ENCODE data around the gene ACVR2B. TPM values are rescaled to one million over a fixed set of nuclear protein-coding genes. Genes with fewer than 3 reads are reported as not detected.
"Not testable (repeated sequence)": the region's sequence is repeated elsewhere in the genome, so short reads cannot be mapped to it uniquely, and the experiment has no call there.

Gene ACVR2B
- 10 to 100 TPM in 2 of 4 donors, 1 to 10 TPM in 2; 3.1 to 13.8 (median 9.4) TPM for total RNA-seq

DNA sequence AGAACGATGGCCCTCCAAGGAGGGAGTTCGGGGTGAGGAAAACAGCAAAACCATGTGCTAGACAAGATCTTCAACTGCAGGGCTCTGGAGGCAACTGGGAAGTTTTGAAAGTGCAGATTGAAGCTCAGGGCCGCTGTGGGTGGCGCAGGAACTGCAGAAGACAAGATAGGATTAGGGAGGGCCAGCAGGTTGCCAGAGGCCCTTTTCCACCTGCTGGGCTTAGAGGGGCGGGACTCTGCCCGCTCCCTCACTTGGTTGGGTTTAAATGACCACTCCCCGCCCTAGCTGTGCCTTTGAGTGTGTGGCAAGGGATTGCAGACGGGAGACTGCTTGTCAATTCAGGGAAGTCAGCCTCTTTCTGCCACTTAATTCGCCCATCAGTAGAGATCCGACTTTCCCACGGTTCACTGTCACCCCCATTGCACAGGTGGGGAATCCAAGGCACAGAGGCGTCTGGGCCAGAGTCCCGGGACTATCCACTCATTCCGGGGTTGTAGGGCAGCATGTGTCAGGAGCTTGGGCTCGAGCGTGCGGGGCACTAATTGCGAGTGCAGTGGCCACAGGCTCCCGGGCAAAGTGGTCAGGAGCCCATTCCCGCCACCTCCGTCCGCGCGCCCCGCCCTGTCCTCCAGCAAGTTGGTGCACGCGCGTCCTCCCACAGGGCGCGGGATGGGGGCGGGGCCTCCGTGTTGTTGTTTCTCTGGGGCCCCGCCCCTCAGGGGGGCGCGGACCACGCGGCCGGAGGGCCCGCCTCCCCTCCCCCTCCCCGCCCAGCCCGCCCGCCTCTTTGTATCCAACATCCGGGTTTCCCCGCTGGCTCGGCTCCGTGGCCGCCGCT lies at the start of gene ACVR2B:
Gene ACVR2B, plus strand, starts transcription at position 816 of the 838 bp plus-strand sequence. CDS start 433 bp downstream, outside the sequence.
- H3K27ac ChIP-seq: peak within 1 kb of the TSS; percentile 87 to 94
- TF ChIP-seq CTCF (IDR thresholded peaks at IDR 0.05) (no peak), POLR2A (IDR thresholded peaks at IDR 0.05) (peak in 1 of 2 donors; percentile 13)
- no peaks in the 10 kb centered on the region for H3K9me3 ChIP-seq
- peak within 1 kb of the TSS; percentile 54 to 98 for H3K4me3 ChIP-seq
- no peaks in the 10 kb centered on the region for H3K27me3 ChIP-seq
- intact Hi-C loops (cut with DNase I; ENCODE audit: low total_unique reads): no loop called here
- DNase-seq: peak; percentile 88 to 92
- H3K4me1 ChIP-seq: peaks cover 0 to 10% of the 10 kb centered on the region in 2 donors
- no peaks in the 10 kb centered on the region for H3K36me3 ChIP-seq

DNA sequence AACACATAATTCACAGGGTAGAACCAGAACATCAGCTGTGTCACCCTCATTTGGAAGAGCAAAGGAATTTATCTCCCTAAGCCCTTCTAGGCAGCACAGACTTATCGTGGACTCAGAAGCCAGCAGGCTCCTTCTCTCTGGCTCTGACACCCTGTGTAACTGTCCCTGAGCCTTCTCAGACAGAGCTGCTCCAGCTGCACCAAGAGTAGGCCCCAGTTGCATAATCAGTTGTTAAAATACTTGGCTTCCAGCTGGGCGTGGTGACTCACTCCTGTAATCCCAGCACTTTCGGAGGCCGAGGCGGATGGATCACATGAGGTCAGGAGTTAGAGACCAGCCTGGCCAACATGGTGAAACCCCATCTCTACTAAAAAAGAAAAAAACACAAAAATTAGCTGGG lies 49.4 kb upstream of the ACVR2B start:
- no peaks in the 10 kb centered on the region for H3K27me3 ChIP-seq
- no peak overlapping the region for H3K4me3 ChIP-seq
- no peak overlapping the region for H3K27ac ChIP-seq
- H3K9me3 ChIP-seq: no peaks in the 10 kb centered on the region
- H3K4me1 ChIP-seq: no peaks in the 10 kb centered on the region
- intact Hi-C loops (cut with DNase I; ENCODE audit: low total_unique reads): no loop called here
- no peak for TF ChIP-seq POLR2A (IDR thresholded peaks at IDR 0.05)
- no peak for TF ChIP-seq CTCF (IDR thresholded peaks at IDR 0.05)
- H3K36me3 ChIP-seq: no peaks in the 10 kb centered on the region
- DNase-seq: peak in 1 of 2 donors; percentile 16

GRCh38 chr3:38411591-38411990 lies 42.1 kb upstream of the ACVR2B start:
- no peaks in the 10 kb centered on the region for H3K4me1 ChIP-seq
- H3K9me3 ChIP-seq: no peaks in the 10 kb centered on the region
- H3K27ac ChIP-seq: no peak overlapping the region
- TF ChIP-seq POLR2A (IDR thresholded peaks at IDR 0.05) (no peak), CTCF (IDR thresholded peaks at IDR 0.05) (no peak)
- H3K27me3 ChIP-seq: no peaks in the 10 kb centered on the region
- H3K4me3 ChIP-seq: no peak overlapping the region
- intact Hi-C loops (cut with DNase I; ENCODE audit: low total_unique reads): no loop called here
- no peaks in the 10 kb centered on the region for H3K36me3 ChIP-seq
- DNase-seq: no peak

DNA sequence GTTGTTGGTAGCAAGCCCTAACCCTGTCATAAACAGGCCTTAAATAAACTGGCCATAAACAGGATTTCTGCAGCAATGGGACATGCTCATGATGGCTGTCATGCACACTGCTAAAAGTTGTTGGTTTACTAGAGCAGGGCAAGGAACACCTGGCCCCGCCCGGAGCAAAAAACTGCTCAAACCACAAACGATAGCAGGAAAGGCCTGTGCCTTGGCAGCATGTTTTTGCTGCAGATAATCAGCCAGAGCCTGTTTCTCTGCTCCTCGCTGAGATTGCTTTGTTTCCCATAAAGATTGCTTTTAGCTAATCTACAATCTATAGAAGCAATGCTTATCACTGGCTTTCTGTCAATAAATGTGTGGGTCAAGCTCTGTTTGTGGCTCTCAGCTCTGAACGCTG lies 32.9 kb upstream of the ACVR2B start:
- H3K9me3 ChIP-seq; H3K4me3 ChIP-seq; H3K27me3 ChIP-seq; H3K27ac ChIP-seq; H3K36me3 ChIP-seq; DNase-seq; H3K4me1 ChIP-seq; intact Hi-C loops (cut with DNase I; ENCODE audit: low total_unique reads): not testable (repeated sequence)

DNA sequence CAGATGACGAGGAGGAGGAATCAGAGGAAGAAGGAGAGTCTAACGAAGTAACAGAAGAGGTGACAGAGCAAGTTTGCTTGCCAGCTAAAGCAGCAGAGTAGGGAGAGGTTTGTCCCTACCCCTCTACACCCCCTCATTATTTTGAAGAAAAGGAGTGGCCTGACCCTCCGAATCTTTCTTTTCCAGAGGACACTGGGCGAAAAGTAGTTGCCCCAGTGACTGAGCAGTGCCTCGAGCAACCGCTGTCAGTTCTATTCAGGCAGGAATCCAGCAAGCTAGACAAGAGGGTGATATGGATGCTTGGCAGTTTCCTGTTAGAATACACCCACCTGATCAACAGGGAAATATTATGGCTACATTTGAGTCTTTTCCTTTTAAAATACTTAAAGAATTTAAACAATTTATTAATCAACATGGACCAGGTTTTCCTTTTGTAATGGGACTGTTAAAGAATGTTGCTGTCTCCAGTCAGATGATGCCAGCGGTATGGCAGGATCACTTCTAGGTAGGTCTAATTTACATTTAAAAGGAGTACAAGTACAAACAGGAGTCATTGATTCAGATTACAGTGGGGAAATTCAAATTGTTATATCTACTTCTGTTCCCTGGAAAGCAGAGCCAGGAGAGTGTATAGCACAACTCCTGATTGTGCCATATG lies 31.9 kb upstream of the ACVR2B start:
- H3K36me3 ChIP-seq: no peaks in the 10 kb centered on the region
- no peak overlapping the region for H3K4me3 ChIP-seq
- H3K9me3 ChIP-seq: no peaks in the 10 kb centered on the region
- H3K27ac ChIP-seq: no peak overlapping the region
- intact Hi-C loops (cut with DNase I; ENCODE audit: low total_unique reads): no loop called here
- no peaks in the 10 kb centered on the region for H3K27me3 ChIP-seq
- no peaks in the 10 kb centered on the region for H3K4me1 ChIP-seq
- DNase-seq: no peak
- TF ChIP-seq POLR2A (IDR thresholded peaks at IDR 0.05): no peak
- TF ChIP-seq CTCF (IDR thresholded peaks at IDR 0.05): no peak

GRCh38 chr3:38426798-38427426 lies 26.8 kb upstream of the ACVR2B start:
- H3K27me3 ChIP-seq; H3K4me3 ChIP-seq; H3K36me3 ChIP-seq; DNase-seq; H3K4me1 ChIP-seq; intact Hi-C loops (cut with DNase I; ENCODE audit: low total_unique reads); H3K9me3 ChIP-seq; H3K27ac ChIP-seq: not testable (repeated sequence)

GRCh38 chr3:38432871-38433658 lies 20.6 kb upstream of the ACVR2B start:
- peaks cover 0 to 12% of the 10 kb centered on the region in 2 donors for H3K9me3 ChIP-seq
- intact Hi-C loops (cut with DNase I; ENCODE audit: low total_unique reads); H3K27ac ChIP-seq; H3K4me1 ChIP-seq; DNase-seq; H3K36me3 ChIP-seq; H3K27me3 ChIP-seq; H3K4me3 ChIP-seq: not testable (repeated sequence)

DNA sequence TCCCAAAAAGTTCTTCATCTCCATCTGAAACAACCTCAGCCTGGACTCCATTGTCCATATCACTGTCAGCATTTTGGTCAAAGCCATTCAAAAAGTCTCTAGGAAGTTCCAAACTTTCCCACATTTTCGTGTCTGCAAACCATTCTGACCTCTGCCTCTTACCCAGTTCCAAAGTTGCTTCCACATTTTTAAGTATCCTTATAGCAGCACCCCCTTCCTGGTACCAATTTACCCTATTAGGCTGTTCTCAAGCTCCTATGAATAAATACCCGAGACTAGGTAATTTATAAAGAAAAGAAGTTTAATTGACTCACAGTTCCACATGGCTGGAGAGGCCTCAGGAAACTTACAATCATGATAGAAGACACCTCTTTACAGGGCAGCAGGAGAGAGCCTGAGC lies 20.0 kb upstream of the ACVR2B start:
- H3K27ac ChIP-seq; H3K36me3 ChIP-seq; H3K4me3 ChIP-seq; intact Hi-C loops (cut with DNase I; ENCODE audit: low total_unique reads); H3K27me3 ChIP-seq; H3K4me1 ChIP-seq; DNase-seq: not testable (repeated sequence)
- peaks cover 0 to 12% of the 10 kb centered on the region in 2 donors for H3K9me3 ChIP-seq
